HepG2 (cell line): Measurements from ENCODE around the gene USP20. TPM values are rescaled to one million over a fixed set of nuclear protein-coding genes. Genes with fewer than 3 reads are reported as not detected.
A peak's percentile ranks its signal among the peaks of the same experiment; 100 is the strongest.

Experiments
- ATAC-seq: fragments of 200-7000 bp; cut with Tn5 transposase; 3 replicates; pipeline ENCODE4 v1.9.1; 2020; ENCODE audit warnings: mild to moderate bottlenecking, moderate library complexity
- BruUV-seq: library from RNA; stranded (reverse); fragments of 400-500 nt; replicated peaks from 2 replicates; lab custom pipeline; 2021; lab: Mats Ljungman, UMichigan
- CTCF ChIA-PET: fragments of 300-600 bp; formaldehyde crosslinking; extraction: SDS; loops from one replicate; lab custom pipeline; 2021; ENCODE audit warnings: low total read pairs, inconsistent platforms, low intra/inter-chr PET ratio; lab: Yijun Ruan, JAX
- POLR2A ChIA-PET: fragments of 350-600 bp; sonication (Branson Sonifier 250); formaldehyde crosslinking; loops from one replicate; lab custom pipeline; 2020; ENCODE audit warnings: antibody characterized with exemption, inconsistent platforms; lab: Yijun Ruan, JAX
- DNase-seq: peaks from one replicate; pipeline ENCODE4 v3.0.0-alpha.2; 2015; ENCODE audit warnings: low spot score
- FAIRE-seq: peaks from 3 replicates; lab custom pipeline; 2011; peaks lifted over from hg19 to GRCh38; lab: Jason Lieb, UNC
- H2AFZ ChIP-seq: one replicate; pipeline ENCODE4 v1.6.1; 2011; ENCODE audit warnings: low read length, inconsistent platforms
- H3K27ac ChIP-seq: fragments of 300-600 bp; 3 replicates; pipeline ENCODE4 v1.8.0; 2011; ENCODE audit warnings: mixed run types, mild to moderate bottlenecking, mixed read lengths, low read length, inconsistent platforms; ENCODE audit not compliant: insufficient read depth; ENCODE audit errors: extremely low read length
- H3K27me3 ChIP-seq, 2 experiments: fragments of 200-600 bp in 1 of 2; 2 replicates in 1 of 2; 3 replicates in 1 of 2; pipeline versions ENCODE4 v1.6.0 to v1.8.0; 2011; ENCODE audit warnings: low read length in 2 of 2, mild to moderate bottlenecking in 2 of 2, moderate library complexity in 2 of 2, inconsistent platforms in 1 of 2; ENCODE audit not compliant: insufficient read depth in 2 of 2, control insufficient read depth in 1 of 2
- H3K36me3 ChIP-seq, 2 experiments: fragments of 200-600 bp in 1 of 2; replicated peaks in 1 of 2; 2 replicates in 1 of 2; 3 replicates in 1 of 2; pipeline versions ENCODE4 v1.5.1 to v1.8.0; 2011; ENCODE audit warnings: low read length in 2 of 2, inconsistent platforms in 1 of 2; ENCODE audit not compliant: insufficient read depth in 2 of 2, control insufficient read depth in 1 of 2
- H3K4me1 ChIP-seq: 2 replicates; pipeline ENCODE4 v1.5.1; 2012; ENCODE audit warnings: low read length, inconsistent platforms; ENCODE audit not compliant: insufficient read depth
- H3K4me2 ChIP-seq: 2 replicates; pipeline ENCODE4 v1.6.0; 2011; ENCODE audit warnings: low read depth, low read length, inconsistent platforms
- H3K4me3 ChIP-seq, 3 experiments: fragments of 200-600 bp in 1 of 3; sonication (generic), shearing (Covaris generic) in 1 of 3; replicated peaks in 1 of 3; 2 replicates each; pipeline ENCODE4 v1.5.1; 2011 to 2016; ENCODE audit warnings: low read length in 3 of 3, inconsistent platforms in 2 of 3, low read depth in 2 of 3, mild to moderate bottlenecking in 2 of 3, control low read depth in 1 of 3, mixed read lengths in 1 of 3; ENCODE audit not compliant: insufficient read depth in 1 of 3
- H3K79me2 ChIP-seq: one replicate; pipeline ENCODE4 v1.6.1; 2011; ENCODE audit warnings: low read length, inconsistent platforms; ENCODE audit not compliant: insufficient read depth
- H3K9ac ChIP-seq: 2 replicates; pipeline ENCODE4 v1.6.0; 2011; ENCODE audit warnings: mild to moderate bottlenecking, low read depth, low read length, inconsistent platforms; ENCODE audit not compliant: insufficient read depth
- H3K9me3 ChIP-seq: 2 replicates; pipeline ENCODE4 v1.5.1; 2012; ENCODE audit warnings: mild to moderate bottlenecking, low read length
- H4K20me1 ChIP-seq: 2 replicates; pipeline ENCODE4 v1.6.0; 2011; ENCODE audit warnings: inconsistent platforms, mild to moderate bottlenecking, low read length, moderate library complexity; ENCODE audit not compliant: insufficient read depth
- FOXA1 ChIP-seq, 2 experiments: fragments of 450-650 bp in 1 of 2; sonication (generic) in 1 of 2; formaldehyde crosslinking in 1 of 2; IDR thresholded peaks; 2 replicates each; pipeline versions ENCODE4 v1.4.0 to v1.6.1; 2016 to 2020; ENCODE audit warnings: missing genetic modification reagents in 1 of 2
- POLR2G ChIP-seq: fragments of 200-400 bp; formaldehyde crosslinking; IDR thresholded peaks from 2 replicates; pipeline ENCODE4 v1.6.1; 2018; ENCODE audit warnings: mild to moderate bottlenecking, low read depth, low read length, moderate library complexity
- SPEN ChIP-seq: sonication (generic); formaldehyde crosslinking; IDR thresholded peaks from 2 replicates; pipeline ENCODE4 v1.5.1; 2020; ENCODE audit warnings: low read depth, mild to moderate bottlenecking, missing genetic modification reagents
- WGBS: methylation state at CpG from one replicate; pipeline ENCODE4 v1.1.6; 2017; ENCODE audit warnings: low lambda C conversion rate; 5-methylcytosine and 5-hydroxymethylcytosine counted together
- in situ Hi-C: cut with HindIII; loops from 2 replicates; pipeline ENCODE4 v1.10.0; 2017; ENCODE audit warnings: low pct_unique_long_range_greater_than_20kb; ENCODE audit not compliant: extremely low pct_ligation_motif_present
- intact Hi-C: fragments of 100-400 bp; cut with micrococcal nuclease; formaldehyde crosslinking; loops from one replicate; pipeline ENCODE4 v1.10.0; 2022; ENCODE audit not compliant: unreplicated experiment
- polyA plus RNA-seq, 8 experiments: library from polyadenylated mRNA; depleted of rRNA in 3 of 8; stranded (reverse) in 7 of 8; unstranded in 1 of 8; fragments of >200 nt; fragmentation: Illumina TruSeq in 4 of 8; extraction: Trizol in 4 of 8; gene quantifications; 2 replicates each; pipeline versions ENCODE4 v1.2.1 to v1.2.3, GENCODE V29; 2011 to 2016; ENCODE audit warnings: low read depth in 4 of 8, missing spikeins in 1 of 8, mixed read lengths in 1 of 8; ENCODE audit not compliant: insufficient read depth in 1 of 8
- total RNA-seq, 5 experiments: library from RNA; depleted of rRNA; stranded (reverse); fragments of >200 nt; fragmentation: Illumina TruSeq; extraction: Trizol; gene quantifications; 2 replicates each; pipeline ENCODE4 v1.2.3, GENCODE V29; 2016; ENCODE audit warnings: low read depth in 1 of 5
- TF ChIP-seq, protein P1 (sequence below): sonication (generic); formaldehyde crosslinking; IDR thresholded peaks from 2 replicates; pipeline ENCODE4 v1.9.0; 2021; ENCODE audit warnings: missing genetic modification reagents, borderline replicate concordance
- TF ChIP-seq, protein P2 (sequence below): sonication (generic); formaldehyde crosslinking; conservative IDR thresholded peaks from 2 replicates; pipeline ENCODE4 v1.4.0; 2020; ENCODE audit warnings: missing genetic modification reagents
- TF ChIP-seq, protein P3 (sequence below): sonication (generic); formaldehyde crosslinking; conservative IDR thresholded peaks from 2 replicates; pipeline ENCODE4 v1.8.1; 2023; ENCODE audit warnings: missing genetic modification reagents
- TF ChIP-seq, protein P4 (sequence below): IDR thresholded peaks from 2 replicates; pipeline ENCODE4 v1.6.1; 2016
- TF ChIP-seq, protein P5 (sequence below), 2 experiments: sonication (generic) in 1 of 2; formaldehyde crosslinking in 1 of 2; IDR thresholded peaks; 2 replicates each; pipeline versions ENCODE4 v1.6.1 to v1.9.0; 2014 to 2022; ENCODE audit warnings: antibody characterized with exemption in 1 of 2, borderline replicate concordance in 1 of 2, inconsistent platforms in 1 of 2, low read depth in 1 of 2, missing genetic modification reagents in 1 of 2

USP20 gene
- total and polyA plus RNA-seq, 2 of the 13 experiments (the other 11 are each of a cell fraction or from before 2014, with no cell fraction given): 4.4 to 5.9 TPM

DNA sequence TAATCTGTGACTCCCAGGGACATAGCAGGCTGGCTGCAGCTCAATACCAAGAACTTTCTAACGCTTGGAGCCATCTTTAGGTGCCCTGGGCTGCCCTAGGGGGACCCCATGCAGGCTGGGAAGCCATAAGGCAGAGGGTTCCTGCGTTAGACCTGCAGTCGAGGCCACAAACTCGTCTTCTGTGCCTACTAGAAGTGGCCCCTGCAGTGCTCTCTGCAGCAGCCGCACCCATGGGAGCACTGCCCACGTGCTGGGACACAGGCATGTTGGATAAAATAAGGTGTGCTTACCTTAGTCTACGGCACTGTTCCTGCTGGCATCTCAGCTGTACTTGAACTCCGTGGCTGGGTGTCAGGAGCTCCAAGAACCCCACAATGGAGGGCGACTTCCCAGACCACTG is 22.9 kb upstream of the USP20 start (continued):
- no peak for TF ChIP-seq POLR2G
- TF ChIP-seq SPEN (CRISPR knock-in tag): no peak
- TF ChIP-seq, protein P1, sequence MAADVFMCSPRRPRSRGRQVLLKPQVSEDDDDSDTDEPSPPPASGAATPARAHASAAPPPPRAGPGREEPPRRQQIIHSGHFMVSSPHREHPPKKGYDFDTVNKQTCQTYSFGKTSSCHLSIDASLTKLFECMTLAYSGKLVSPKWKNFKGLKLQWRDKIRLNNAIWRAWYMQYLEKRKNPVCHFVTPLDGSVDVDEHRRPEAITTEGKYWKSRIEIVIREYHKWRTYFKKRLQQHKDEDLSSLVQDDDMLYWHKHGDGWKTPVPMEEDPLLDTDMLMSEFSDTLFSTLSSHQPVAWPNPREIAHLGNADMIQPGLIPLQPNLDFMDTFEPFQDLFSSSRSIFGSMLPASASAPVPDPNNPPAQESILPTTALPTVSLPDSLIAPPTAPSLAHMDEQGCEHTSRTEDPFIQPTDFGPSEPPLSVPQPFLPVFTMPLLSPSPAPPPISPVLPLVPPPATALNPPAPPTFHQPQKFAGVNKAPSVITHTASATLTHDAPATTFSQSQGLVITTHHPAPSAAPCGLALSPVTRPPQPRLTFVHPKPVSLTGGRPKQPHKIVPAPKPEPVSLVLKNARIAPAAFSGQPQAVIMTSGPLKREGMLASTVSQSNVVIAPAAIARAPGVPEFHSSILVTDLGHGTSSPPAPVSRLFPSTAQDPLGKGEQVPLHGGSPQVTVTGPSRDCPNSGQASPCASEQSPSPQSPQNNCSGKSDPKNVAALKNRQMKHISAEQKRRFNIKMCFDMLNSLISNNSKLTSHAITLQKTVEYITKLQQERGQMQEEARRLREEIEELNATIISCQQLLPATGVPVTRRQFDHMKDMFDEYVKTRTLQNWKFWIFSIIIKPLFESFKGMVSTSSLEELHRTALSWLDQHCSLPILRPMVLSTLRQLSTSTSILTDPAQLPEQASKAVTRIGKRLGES: no peak

DNA sequence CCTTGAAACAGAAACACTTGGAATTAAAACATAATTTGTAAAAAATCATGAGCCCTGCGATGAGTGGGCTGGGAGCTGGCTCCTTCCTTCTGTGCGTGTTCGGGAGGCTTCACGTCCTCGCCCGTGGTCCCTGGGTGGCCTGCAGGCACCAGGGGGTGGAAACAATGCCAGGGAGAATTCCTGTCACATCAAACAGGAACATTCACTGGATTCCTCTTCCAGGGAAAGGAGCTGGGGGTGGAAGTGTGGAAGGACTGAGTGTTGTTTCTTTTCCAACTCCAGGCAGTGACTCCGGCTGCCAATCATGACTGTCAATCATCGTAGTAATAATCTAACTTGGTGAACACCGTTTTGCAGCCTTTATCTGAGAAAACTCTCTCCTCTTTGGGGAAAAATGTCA is 21.6 kb upstream of the USP20 start:
- intact Hi-C loops: no loop called here
- BruUV-seq: TSS peak; percentile 36
- peaks cover 23% of the 10 kb centered on the region for H3K4me1 ChIP-seq
- in situ Hi-C loops: no loop called here
- FAIRE-seq (no peak), DNase-seq (no peak), ATAC-seq (no peak)
- H3K79me2 ChIP-seq: no peaks in the 10 kb centered on the region
- H3K4me2 ChIP-seq: no peak overlapping the region
- H3K27me3 ChIP-seq: no peaks in the 10 kb centered on the region
- ChIA-PET CTCF (no interaction called here), POLR2A (interaction anchor here (1.3 kb wide), 1 partner anchor 10 kb away, joined by 5 read pairs; no protein-coding TSS in a partner anchor)
- H2AFZ ChIP-seq: no peak overlapping the region
- no peak overlapping the region for H3K9ac ChIP-seq
- H3K9me3 ChIP-seq: no peaks in the 10 kb centered on the region
- no peak overlapping the region for H3K4me3 ChIP-seq
- no peak overlapping the region for H3K27ac ChIP-seq
- no peaks in the 10 kb centered on the region for H4K20me1 ChIP-seq
- 99% methylated on average over 9 of the region's 9 CpGs for WGBS
- peaks cover 9 to 35% of the 10 kb centered on the region in 2 experiments; a peak in 4 of 5 replicates for H3K36me3 ChIP-seq
- TF ChIP-seq, protein P2, sequence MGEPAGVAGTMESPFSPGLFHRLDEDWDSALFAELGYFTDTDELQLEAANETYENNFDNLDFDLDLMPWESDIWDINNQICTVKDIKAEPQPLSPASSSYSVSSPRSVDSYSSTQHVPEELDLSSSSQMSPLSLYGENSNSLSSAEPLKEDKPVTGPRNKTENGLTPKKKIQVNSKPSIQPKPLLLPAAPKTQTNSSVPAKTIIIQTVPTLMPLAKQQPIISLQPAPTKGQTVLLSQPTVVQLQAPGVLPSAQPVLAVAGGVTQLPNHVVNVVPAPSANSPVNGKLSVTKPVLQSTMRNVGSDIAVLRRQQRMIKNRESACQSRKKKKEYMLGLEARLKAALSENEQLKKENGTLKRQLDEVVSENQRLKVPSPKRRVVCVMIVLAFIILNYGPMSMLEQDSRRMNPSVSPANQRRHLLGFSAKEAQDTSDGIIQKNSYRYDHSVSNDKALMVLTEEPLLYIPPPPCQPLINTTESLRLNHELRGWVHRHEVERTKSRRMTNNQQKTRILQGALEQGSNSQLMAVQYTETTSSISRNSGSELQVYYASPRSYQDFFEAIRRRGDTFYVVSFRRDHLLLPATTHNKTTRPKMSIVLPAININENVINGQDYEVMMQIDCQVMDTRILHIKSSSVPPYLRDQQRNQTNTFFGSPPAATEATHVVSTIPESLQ (CRISPR knock-in tag): no peak
- TF ChIP-seq, protein P3, sequence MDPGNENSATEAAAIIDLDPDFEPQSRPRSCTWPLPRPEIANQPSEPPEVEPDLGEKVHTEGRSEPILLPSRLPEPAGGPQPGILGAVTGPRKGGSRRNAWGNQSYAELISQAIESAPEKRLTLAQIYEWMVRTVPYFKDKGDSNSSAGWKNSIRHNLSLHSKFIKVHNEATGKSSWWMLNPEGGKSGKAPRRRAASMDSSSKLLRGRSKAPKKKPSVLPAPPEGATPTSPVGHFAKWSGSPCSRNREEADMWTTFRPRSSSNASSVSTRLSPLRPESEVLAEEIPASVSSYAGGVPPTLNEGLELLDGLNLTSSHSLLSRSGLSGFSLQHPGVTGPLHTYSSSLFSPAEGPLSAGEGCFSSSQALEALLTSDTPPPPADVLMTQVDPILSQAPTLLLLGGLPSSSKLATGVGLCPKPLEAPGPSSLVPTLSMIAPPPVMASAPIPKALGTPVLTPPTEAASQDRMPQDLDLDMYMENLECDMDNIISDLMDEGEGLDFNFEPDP: no peak
- TF ChIP-seq, protein P4, sequence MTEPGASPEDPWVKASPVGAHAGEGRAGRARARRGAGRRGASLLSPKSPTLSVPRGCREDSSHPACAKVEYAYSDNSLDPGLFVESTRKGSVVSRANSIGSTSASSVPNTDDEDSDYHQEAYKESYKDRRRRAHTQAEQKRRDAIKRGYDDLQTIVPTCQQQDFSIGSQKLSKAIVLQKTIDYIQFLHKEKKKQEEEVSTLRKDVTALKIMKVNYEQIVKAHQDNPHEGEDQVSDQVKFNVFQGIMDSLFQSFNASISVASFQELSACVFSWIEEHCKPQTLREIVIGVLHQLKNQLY (CRISPR knock-in tag): no peak
- TF ChIP-seq, protein P5, sequence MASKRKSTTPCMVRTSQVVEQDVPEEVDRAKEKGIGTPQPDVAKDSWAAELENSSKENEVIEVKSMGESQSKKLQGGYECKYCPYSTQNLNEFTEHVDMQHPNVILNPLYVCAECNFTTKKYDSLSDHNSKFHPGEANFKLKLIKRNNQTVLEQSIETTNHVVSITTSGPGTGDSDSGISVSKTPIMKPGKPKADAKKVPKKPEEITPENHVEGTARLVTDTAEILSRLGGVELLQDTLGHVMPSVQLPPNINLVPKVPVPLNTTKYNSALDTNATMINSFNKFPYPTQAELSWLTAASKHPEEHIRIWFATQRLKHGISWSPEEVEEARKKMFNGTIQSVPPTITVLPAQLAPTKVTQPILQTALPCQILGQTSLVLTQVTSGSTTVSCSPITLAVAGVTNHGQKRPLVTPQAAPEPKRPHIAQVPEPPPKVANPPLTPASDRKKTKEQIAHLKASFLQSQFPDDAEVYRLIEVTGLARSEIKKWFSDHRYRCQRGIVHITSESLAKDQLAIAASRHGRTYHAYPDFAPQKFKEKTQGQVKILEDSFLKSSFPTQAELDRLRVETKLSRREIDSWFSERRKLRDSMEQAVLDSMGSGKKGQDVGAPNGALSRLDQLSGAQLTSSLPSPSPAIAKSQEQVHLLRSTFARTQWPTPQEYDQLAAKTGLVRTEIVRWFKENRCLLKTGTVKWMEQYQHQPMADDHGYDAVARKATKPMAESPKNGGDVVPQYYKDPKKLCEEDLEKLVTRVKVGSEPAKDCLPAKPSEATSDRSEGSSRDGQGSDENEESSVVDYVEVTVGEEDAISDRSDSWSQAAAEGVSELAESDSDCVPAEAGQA (IDR thresholded peaks at IDR 0.05; ENCODE audit: low read depth): no peak
- TF ChIP-seq, protein P5 (CRISPR knock-in tag; IDR thresholded peaks at IDR 0.05; ENCODE audit: borderline replicate concordance): no peak
- no peak for TF ChIP-seq FOXA1 (IDR thresholded peaks at IDR 0.05)
- no peak for TF ChIP-seq FOXA1 (CRISPR knock-in tag; IDR thresholded peaks at IDR 0.05)
